Endothelial cell of umbilical vein (primary cell): ENCODE measurements around the gene STX16.

Experiments
- CTCF ChIP-seq, 2 donors: IDR thresholded peaks; 1 replicate in 1 of 2; 2 replicates in 1 of 2; pipeline ENCODE4 v1.5.1; 2011; ENCODE audit warnings: low read length in 2 of 2, mild to moderate bottlenecking in 2 of 2, moderate library complexity in 2 of 2, control low read depth in 1 of 2, inconsistent platforms in 1 of 2, low read depth in 1 of 2; ENCODE audit not compliant: insufficient read depth in 1 of 2; ENCODE audit errors: extremely low read depth in 1 of 2
- POLR2A ChIP-seq: IDR thresholded peaks from 2 replicates; pipeline ENCODE4 v1.6.1; 2012; ENCODE audit warnings: low read depth, mild to moderate bottlenecking, control low read depth, low read length

GRCh38 chr20:58669287-58670006 lies 18.4 kb downstream of the STX16 start:
- TF ChIP-seq CTCF (IDR thresholded peaks at IDR 0.05; ENCODE audit: extremely low read depth in 1 of 2, insufficient read depth in 1 of 2, low read depth in 1 of 2, low read length in 2 of 2) = no peak
- no peak for TF ChIP-seq POLR2A
